GM13976 (cell line): ENCODE results near the gene YAP1.

Experiments
- DNase-seq: peaks from one replicate; pipeline ENCODE4 v3.0.0; 2012; ENCODE audit warnings: low spot score
- CTCF ChIP-seq: IDR thresholded peaks from 2 replicates; pipeline ENCODE4 v1.5.1; 2012; ENCODE audit warnings: borderline replicate concordance, mild to moderate bottlenecking; ENCODE audit not compliant: insufficient read depth; ENCODE audit errors: extremely low read depth, missing control alignments, control extremely low read depth
- in situ Hi-C: fragments of 300-500 bp; cut with MboI; formaldehyde crosslinking; loops from one replicate; pipeline ENCODE4 v1.12.0; 2022; ENCODE audit warnings: low sequenced_read_pairs, mixed read lengths, inconsistent platforms; ENCODE audit not compliant: unreplicated experiment

The YAP1 gene

GRCh38 chr11:102251423-102251822 is 141.2 kb downstream of the YAP1 start:
- DNase-seq = no peak
- in situ Hi-C loops = no loop called here
- no peak for TF ChIP-seq CTCF

DNA sequence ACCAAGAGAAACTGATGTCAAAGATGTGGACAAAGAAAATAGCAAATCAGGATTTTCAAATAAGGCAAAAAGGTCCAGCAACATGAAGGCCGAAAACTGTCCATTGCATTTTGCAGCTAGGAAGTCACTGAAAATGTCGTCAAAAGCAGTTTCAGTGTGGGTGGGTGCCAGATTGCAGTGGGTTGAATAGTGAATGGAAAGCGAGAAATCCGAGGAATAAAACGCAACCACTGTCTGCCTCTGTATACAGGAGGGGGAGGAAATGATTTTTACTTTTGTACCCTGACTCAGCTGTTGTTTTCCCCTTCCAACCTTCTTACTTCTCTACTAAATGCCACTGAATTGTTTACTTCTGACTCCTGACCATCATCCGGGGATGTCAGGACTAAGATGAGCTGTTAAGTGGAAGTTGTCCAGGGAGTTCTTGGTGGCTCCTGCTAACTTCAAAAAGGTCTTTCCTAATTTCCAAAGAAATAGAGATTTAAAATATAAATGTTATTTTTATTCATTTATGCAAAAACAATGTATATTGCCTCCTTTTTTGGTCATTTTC is 142.2 kb downstream of the YAP1 start:
- TF ChIP-seq CTCF = no peak
- DNase-seq = no peak
- in situ Hi-C loops = no loop called here

GRCh38 chr11:102253020-102253715 is 142.9 kb downstream of the YAP1 start:
- DNase-seq = no peak
- TF ChIP-seq CTCF = no peak
- in situ Hi-C loops = no loop called here

- TF ChIP-seq CTCF = no peak
- DNase-seq = no peak
- in situ Hi-C loops = no loop called here
Observed at GRCh38 chr11:102254047-102254446, 143.8 kb downstream of the YAP1 start.

- in situ Hi-C loops = no loop called here
- no peak for TF ChIP-seq CTCF
- no peak for DNase-seq
Observed at GRCh38 chr11:102256251-102256650, 146.0 kb downstream of the YAP1 start.

DNA sequence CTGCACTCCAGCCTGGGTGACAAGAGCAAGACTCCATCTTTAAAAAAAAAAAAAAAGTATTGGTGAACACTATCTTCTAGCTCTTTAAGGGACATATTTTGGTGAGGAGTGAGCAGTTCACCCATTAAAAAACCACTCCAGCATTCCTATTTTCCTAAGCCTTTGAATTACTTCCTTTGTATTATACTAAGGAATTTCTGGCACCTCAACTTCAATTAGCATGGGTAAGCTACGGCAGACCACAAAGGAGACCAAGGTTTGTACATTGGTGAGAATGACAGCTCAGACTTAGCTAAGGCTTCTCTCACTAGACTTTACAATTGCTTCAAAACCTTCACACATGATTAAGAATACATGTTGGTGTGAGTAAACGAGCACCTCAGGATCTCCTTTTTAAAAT is 150.0 kb downstream of the YAP1 start:
- TF ChIP-seq CTCF = no peak
- in situ Hi-C loops = no loop called here
- no peak for DNase-seq
